ENCODE measurements around the gene EIF5AL1.

- TF ChIP-seq GATA3 (IDR thresholded peaks at IDR 0.05; ENCODE audit: low read depth, low read length) (no peak), GATA2 (IDR thresholded peaks at IDR 0.05; ENCODE audit: low read depth, low read length) (no peak)
Measured at GRCh38 chr10:79470096-79470495, 42.2 kb upstream of the EIF5AL1 start.

All from SH-SY5Y (cell line).